ENCODE results near the gene RANBP3.
A peak's percentile ranks its signal among the peaks of the same experiment; 100 is the strongest.
"Not testable (repeated sequence)": the region's sequence is repeated elsewhere in the genome, so short reads cannot be mapped to it uniquely, and the experiment has no call there.

The RANBP3 gene

GRCh38 chr19:5992756-5993155 lies 14.8 kb upstream of the RANBP3 start:
- Histone ChIP-seq H3K36me3 (ENCODE audit: control insufficient read depth, insufficient read depth, low read length, severe bottlenecking) (peaks cover 16% of the 10 kb centered on the region), H3K27me3 (replicated peaks; ENCODE audit: control insufficient read depth, insufficient read depth, low read length) (no peaks in the 10 kb centered on the region), H3K4me1 (ENCODE audit: control insufficient read depth, insufficient read depth, low read length) (no peaks in the 10 kb centered on the region), H3K9ac (ENCODE audit: low read length) (no peak overlapping the region), H3K4me3 (ENCODE audit: low read length) (no peak overlapping the region), H3K9me3 (ENCODE audit: control insufficient read depth, low read length) (no peaks in the 10 kb centered on the region)
- DNase-seq (ENCODE audit: low read depth), result no peak

DNA sequence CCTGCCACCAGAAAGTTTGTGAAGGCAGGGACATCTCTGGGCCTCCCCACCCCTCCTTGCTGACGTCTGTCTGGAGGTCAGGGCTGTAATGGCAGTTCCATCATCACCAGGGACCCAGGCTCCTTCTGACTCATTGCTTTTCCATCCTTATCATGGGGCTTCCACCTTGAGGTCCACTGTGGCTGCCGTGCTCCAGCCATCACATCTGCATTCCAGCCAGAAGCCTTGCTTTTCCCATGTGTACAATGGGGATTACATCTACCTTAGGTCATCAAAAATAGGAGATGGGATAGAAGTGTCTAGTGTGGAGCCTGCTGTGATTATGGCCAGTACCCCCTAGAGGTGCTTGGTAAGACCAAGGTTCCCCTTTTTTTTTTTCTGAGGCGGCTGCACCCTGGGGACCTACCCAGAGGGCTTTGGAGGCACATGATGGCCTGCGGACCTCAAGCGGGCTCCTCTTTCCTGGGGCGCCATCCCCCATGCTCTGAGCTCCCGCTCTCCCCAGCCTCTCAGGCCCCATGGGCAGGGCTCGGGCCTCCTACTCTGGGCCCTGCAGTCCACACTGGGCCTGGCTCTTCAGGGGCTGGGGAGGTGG lies 13.4 kb upstream of the RANBP3 start:
- no peaks in the 10 kb centered on the region for H3K9me3 ChIP-seq (ENCODE audit: control insufficient read depth, low read length)

DNA sequence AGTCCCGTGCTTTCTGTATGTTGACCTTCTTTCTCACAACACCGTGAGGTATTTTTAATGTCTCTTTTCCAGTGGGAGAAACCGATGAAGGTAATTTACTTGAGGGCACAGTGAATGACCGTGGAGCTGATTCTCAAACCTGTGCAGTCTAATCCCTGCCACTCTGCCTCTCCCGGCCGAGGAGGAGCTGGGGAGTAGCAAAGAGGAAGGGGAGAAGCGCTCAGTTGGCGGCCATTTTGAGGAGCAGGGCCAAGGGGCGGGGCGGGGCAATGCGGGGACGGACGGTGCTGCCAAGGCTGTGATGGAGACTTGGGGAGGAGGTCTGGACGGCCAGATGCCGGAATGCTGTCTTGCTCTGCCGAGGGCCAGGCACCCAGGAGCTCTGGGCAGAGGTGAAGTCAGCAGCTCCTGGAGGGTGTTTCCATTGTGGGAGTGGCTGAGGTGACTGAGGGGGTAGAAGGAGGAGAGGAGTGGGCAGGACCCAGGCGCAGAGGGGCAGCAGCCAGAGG lies 12.4 kb upstream of the RANBP3 start:
- DNase-seq (ENCODE audit: low read depth), result no peak
- Histone ChIP-seq H3K36me3 (ENCODE audit: control insufficient read depth, insufficient read depth, low read length, severe bottlenecking) (peaks cover 4% of the 10 kb centered on the region), H3K4me1 (ENCODE audit: control insufficient read depth, insufficient read depth, low read length) (peaks cover 5% of the 10 kb centered on the region), H3K9me3 (ENCODE audit: control insufficient read depth, low read length) (no peaks in the 10 kb centered on the region), H3K9ac (ENCODE audit: low read length) (peak overlapping the region; percentile 20), H3K27me3 (replicated peaks; ENCODE audit: control insufficient read depth, insufficient read depth, low read length) (no peaks in the 10 kb centered on the region), H3K4me3 (ENCODE audit: low read length) (peak overlapping the region; percentile 50)

More for the DNA sequence above, 13.4 kb upstream of the RANBP3 start:
- no peaks in the 10 kb centered on the region for H3K27me3 ChIP-seq (replicated peaks; ENCODE audit: control insufficient read depth, insufficient read depth, low read length)
- H3K4me1 ChIP-seq (ENCODE audit: control insufficient read depth, insufficient read depth, low read length), result no peaks in the 10 kb centered on the region
- DNase-seq (ENCODE audit: low read depth), result no peak
- H3K9ac ChIP-seq (ENCODE audit: low read length), result no peak overlapping the region
- H3K4me3 ChIP-seq (ENCODE audit: low read length), result no peak overlapping the region
- peaks cover 10% of the 10 kb centered on the region for H3K36me3 ChIP-seq (ENCODE audit: control insufficient read depth, insufficient read depth, low read length, severe bottlenecking)

DNA sequence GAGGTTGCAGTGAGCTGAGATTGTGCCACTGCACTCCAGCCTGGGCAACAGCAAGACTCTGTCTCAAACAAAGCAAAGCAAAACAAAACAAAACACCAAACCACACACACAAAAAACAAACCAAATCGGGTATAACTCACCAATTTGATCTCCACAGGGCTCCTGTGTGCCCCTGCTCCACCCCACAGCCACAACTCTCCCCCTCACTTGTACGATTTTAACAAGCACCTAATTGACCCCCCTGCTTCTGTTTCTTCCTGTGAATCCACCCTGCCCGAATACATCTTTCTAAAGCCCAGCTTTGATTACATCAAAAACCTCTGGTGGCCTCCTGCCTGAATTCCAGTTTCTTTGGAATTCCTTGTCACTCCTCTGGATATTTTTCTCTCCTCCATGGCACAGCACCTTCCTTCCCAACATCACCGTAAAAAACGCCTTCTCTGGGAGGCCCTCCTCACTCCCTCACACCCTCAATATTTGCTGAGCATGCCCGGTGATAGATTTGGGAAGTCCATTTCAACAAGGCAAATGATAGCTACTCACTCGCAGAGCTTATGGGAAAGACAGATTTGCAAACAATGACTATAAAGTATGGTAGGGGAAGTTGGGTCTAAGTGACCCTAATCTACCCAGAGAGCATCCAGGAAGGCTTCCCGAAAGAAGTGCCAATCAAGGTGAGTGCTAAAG lies 11.6 kb upstream of the RANBP3 start:
- Histone ChIP-seq H3K36me3 (ENCODE audit: control insufficient read depth, insufficient read depth, low read length, severe bottlenecking) (peaks cover 4% of the 10 kb centered on the region), H3K9me3 (ENCODE audit: control insufficient read depth, low read length) (no peaks in the 10 kb centered on the region), H3K9ac (ENCODE audit: low read length) (no peak overlapping the region), H3K27me3 (replicated peaks; ENCODE audit: control insufficient read depth, insufficient read depth, low read length) (no peaks in the 10 kb centered on the region), H3K4me3 (ENCODE audit: low read length) (no peak overlapping the region), H3K4me1 (ENCODE audit: control insufficient read depth, insufficient read depth, low read length) (peaks cover 11% of the 10 kb centered on the region)
- DNase-seq (ENCODE audit: low read depth), result no peak

DNA sequence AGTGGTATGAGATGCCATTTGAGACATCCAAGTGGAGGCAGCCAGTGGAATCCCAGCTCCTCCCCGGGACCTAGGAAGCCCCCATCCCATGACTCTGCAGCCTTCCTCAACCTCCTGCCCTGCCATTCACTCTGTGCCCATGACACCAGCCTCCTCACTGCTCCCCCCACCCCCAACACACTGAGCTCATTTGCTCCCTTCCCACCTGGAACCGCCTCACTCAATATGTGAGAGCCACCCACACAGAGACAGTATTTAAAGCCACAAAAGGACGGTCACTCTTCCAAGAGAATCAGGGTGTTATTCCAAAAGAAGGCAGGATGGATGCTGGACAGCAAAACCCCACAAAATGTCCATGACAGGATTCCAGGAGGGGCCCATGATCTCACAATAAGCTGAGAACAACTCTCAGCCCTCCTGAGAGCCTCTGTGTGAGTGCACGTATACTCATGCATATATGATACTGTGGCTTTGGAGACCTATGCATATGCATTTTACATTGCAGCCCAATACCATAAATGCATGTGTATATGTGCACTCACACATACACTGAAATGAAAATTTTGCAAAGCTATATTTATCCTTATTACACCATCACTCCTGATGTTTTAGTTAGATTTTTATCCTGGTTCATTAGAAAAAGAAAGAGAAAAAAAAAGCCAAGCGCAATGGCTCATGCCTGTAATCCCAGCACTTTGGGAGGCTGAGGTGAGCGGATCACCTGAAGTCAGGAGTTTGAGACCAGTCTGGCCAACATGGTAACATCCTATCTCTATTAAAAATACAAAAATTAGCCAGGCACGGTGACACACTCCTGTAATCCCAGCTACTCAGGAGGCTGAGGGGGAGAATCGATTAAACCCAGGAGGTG lies 10.8 kb upstream of the RANBP3 start:
- no peaks in the 10 kb centered on the region for H3K9me3 ChIP-seq (ENCODE audit: control insufficient read depth, low read length)
- peaks cover 4% of the 10 kb centered on the region for H3K36me3 ChIP-seq (ENCODE audit: control insufficient read depth, insufficient read depth, low read length, severe bottlenecking)
- no peak overlapping the region for H3K9ac ChIP-seq (ENCODE audit: low read length)
- H3K27me3 ChIP-seq (replicated peaks; ENCODE audit: control insufficient read depth, insufficient read depth, low read length), result no peaks in the 10 kb centered on the region
- H3K4me1 ChIP-seq (ENCODE audit: control insufficient read depth, insufficient read depth, low read length), result peaks cover 13% of the 10 kb centered on the region
- H3K4me3 ChIP-seq (ENCODE audit: low read length), result no peak overlapping the region
- DNase-seq (ENCODE audit: low read depth), result no peak

GRCh38 chr19:5987077-5987818 lies 9.3 kb upstream of the RANBP3 start:
- Histone ChIP-seq H3K36me3 (ENCODE audit: control insufficient read depth, insufficient read depth, low read length, severe bottlenecking) (peaks cover 4% of the 10 kb centered on the region), H3K27me3 (replicated peaks; ENCODE audit: control insufficient read depth, insufficient read depth, low read length) (no peaks in the 10 kb centered on the region), H3K9ac (ENCODE audit: low read length) (peak overlapping the region; percentile 22), H3K4me1 (ENCODE audit: control insufficient read depth, insufficient read depth, low read length) (peaks cover 22% of the 10 kb centered on the region), H3K4me3 (ENCODE audit: low read length) (peak overlapping the region; percentile 61), H3K9me3 (ENCODE audit: control insufficient read depth, low read length) (no peaks in the 10 kb centered on the region)
- peak; percentile 95 for DNase-seq (ENCODE audit: low read depth)

DNA sequence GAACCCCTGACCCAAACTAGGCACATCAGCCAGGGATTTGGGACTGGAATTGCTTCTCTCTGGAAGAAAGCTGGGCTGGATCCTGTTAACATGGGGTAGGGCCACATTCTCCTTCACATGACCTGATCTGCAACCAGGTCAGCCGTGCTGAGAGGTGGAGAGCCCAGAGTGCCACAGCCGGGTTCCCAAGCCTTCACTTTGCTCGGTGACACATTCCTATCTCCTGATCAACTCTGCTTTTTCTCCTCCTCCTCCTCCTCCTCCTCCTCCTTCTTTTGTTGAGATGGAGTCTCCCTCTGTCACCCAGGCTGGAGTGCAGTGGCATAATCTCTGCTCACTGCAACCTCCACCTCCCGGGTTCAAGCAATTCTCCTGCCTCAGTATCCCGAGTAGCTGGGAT lies 7.9 kb upstream of the RANBP3 start:
- H3K4me3 ChIP-seq (ENCODE audit: low read length); H3K9ac ChIP-seq (ENCODE audit: low read length); H3K27me3 ChIP-seq (replicated peaks; ENCODE audit: control insufficient read depth, insufficient read depth, low read length); H3K36me3 ChIP-seq (ENCODE audit: control insufficient read depth, insufficient read depth, low read length, severe bottlenecking); DNase-seq (ENCODE audit: low read depth); H3K9me3 ChIP-seq (ENCODE audit: control insufficient read depth, low read length): not testable (repeated sequence)
- peaks cover 22% of the 10 kb centered on the region for H3K4me1 ChIP-seq (ENCODE audit: control insufficient read depth, insufficient read depth, low read length)

GRCh38 chr19:5985098-5985783 lies 7.3 kb upstream of the RANBP3 start:
- Histone ChIP-seq H3K4me3 (ENCODE audit: low read length) (no peak overlapping the region), H3K4me1 (ENCODE audit: control insufficient read depth, insufficient read depth, low read length) (peaks cover 22% of the 10 kb centered on the region), H3K36me3 (ENCODE audit: control insufficient read depth, insufficient read depth, low read length, severe bottlenecking) (no peaks in the 10 kb centered on the region), H3K27me3 (replicated peaks; ENCODE audit: control insufficient read depth, insufficient read depth, low read length) (no peaks in the 10 kb centered on the region), H3K9ac (ENCODE audit: low read length) (no peak overlapping the region), H3K9me3 (ENCODE audit: control insufficient read depth, low read length) (no peaks in the 10 kb centered on the region)
- DNase-seq (ENCODE audit: low read depth), result peak; percentile 60

- Histone ChIP-seq H3K9ac (ENCODE audit: low read length) (no peak overlapping the region), H3K4me3 (ENCODE audit: low read length) (no peak overlapping the region), H3K27me3 (replicated peaks; ENCODE audit: control insufficient read depth, insufficient read depth, low read length) (no peaks in the 10 kb centered on the region), H3K4me1 (ENCODE audit: control insufficient read depth, insufficient read depth, low read length) (peaks cover 25% of the 10 kb centered on the region), H3K36me3 (ENCODE audit: control insufficient read depth, insufficient read depth, low read length, severe bottlenecking) (no peaks in the 10 kb centered on the region), H3K9me3 (ENCODE audit: control insufficient read depth, low read length) (no peaks in the 10 kb centered on the region)
- no peak for DNase-seq (ENCODE audit: low read depth)
Observed at GRCh38 chr19:5984600-5984999, 6.7 kb upstream of the RANBP3 start.

GRCh38 chr19:5983367-5983955 lies 5.5 kb upstream of the RANBP3 start:
- H3K9ac ChIP-seq (ENCODE audit: low read length), result no peak overlapping the region

More at GRCh38 chr19:5983367-5983955, 5.5 kb upstream of the RANBP3 start:
- H3K27me3 ChIP-seq (replicated peaks; ENCODE audit: control insufficient read depth, insufficient read depth, low read length), result no peaks in the 10 kb centered on the region
- DNase-seq (ENCODE audit: low read depth), result no peak
- H3K4me1 ChIP-seq (ENCODE audit: control insufficient read depth, insufficient read depth, low read length), result peaks cover 30% of the 10 kb centered on the region
- H3K9me3 ChIP-seq (ENCODE audit: control insufficient read depth, low read length), result no peaks in the 10 kb centered on the region
- no peaks in the 10 kb centered on the region for H3K36me3 ChIP-seq (ENCODE audit: control insufficient read depth, insufficient read depth, low read length, severe bottlenecking)
- H3K4me3 ChIP-seq (ENCODE audit: low read length), result peak overlapping the region; percentile 42

Data from adipocyte (in vitro differentiated cells).